IMR-90 (cell line): Measurements from ENCODE around the gene BRF1. TPM values are rescaled to one million over a fixed set of nuclear protein-coding genes. Genes with fewer than 3 reads are reported as not detected.
A peak's percentile ranks its signal among the peaks of the same experiment; 100 is the strongest.

Experiments used
- ATAC-seq: fragments of 200-7000 bp; cut with Tn5 transposase; 2 replicates; pipeline ENCODE4 v1.9.1; 2020; ENCODE audit warnings: low read depth, mild to moderate bottlenecking, moderate library complexity
- BruUV-seq: library from RNA; stranded (reverse); fragments of 400-500 nt; replicated peaks from 2 replicates; lab custom pipeline; 2021; lab: Mats Ljungman, UMichigan
- CTCF ChIA-PET: fragments of 300-600 bp; formaldehyde crosslinking; extraction: SDS; loops from one replicate; lab custom pipeline; 2021; ENCODE audit warnings: antibody characterized with exemption; lab: Yijun Ruan, JAX
- POLR2A ChIA-PET: fragments of 300-600 bp; sonication (Branson Sonifier 250); formaldehyde crosslinking; loops from one replicate; lab custom pipeline; 2022; ENCODE audit warnings: antibody characterized with exemption; ENCODE audit not compliant: unreplicated experiment; lab: Charles Lee
- DNase-seq: peaks from one replicate; pipeline ENCODE4 v3.0.0; 2013
- H2AFZ ChIP-seq: replicated peaks from 2 replicates; pipeline ENCODE3; 2013; ENCODE audit warnings: low read length, mild to moderate bottlenecking; ENCODE audit not compliant: poor library complexity
- H2AK5ac ChIP-seq: 2 replicates; pipeline ENCODE4 v1.6.1; 2013; ENCODE audit warnings: low read depth, low read length, inconsistent platforms
- H2AK9ac ChIP-seq: replicated peaks from 2 replicates; pipeline ENCODE3; 2013; ENCODE audit warnings: mild to moderate bottlenecking, low read depth, low read length, moderate library complexity; ENCODE audit not compliant: poor library complexity
- H2BK120ac ChIP-seq: 2 replicates; pipeline ENCODE4 v1.6.1; 2013; ENCODE audit warnings: low read depth, low read length, inconsistent platforms
- H2BK15ac ChIP-seq: 3 replicates; pipeline ENCODE4 v1.6.1; 2013; ENCODE audit warnings: low read depth, low read length, inconsistent platforms
- H2BK20ac ChIP-seq: 2 replicates; pipeline ENCODE4 v1.6.1; 2013; ENCODE audit warnings: low read depth, mild to moderate bottlenecking, inconsistent platforms, low read length, moderate library complexity
- H2BK5ac ChIP-seq: 2 replicates; pipeline ENCODE4 v1.6.1; 2013; ENCODE audit warnings: mild to moderate bottlenecking, low read depth, low read length, inconsistent platforms; ENCODE audit not compliant: poor library complexity, severe bottlenecking
- H3K14ac ChIP-seq: replicated peaks from 2 replicates; pipeline ENCODE4 v1.6.1; 2013; ENCODE audit warnings: low read depth, low read length, inconsistent platforms
- H3K18ac ChIP-seq: 2 replicates; pipeline ENCODE4 v1.6.1; 2013; ENCODE audit warnings: low read depth, low read length, control low read depth
- H3K23ac ChIP-seq: 2 replicates; pipeline ENCODE4 v1.6.1; 2013; ENCODE audit warnings: low read depth, low read length, inconsistent platforms
- H3K27ac ChIP-seq: 2 replicates; pipeline ENCODE4 v1.5.1; 2013; ENCODE audit warnings: mild to moderate bottlenecking, control low read depth, low read length; ENCODE audit not compliant: insufficient read depth
- H3K27me3 ChIP-seq: 2 replicates; pipeline ENCODE4 v1.6.1; 2013; ENCODE audit warnings: low read length; ENCODE audit not compliant: control insufficient read depth, insufficient read depth
- H3K36me3 ChIP-seq: 2 replicates; pipeline ENCODE4 v1.6.1; 2013; ENCODE audit warnings: low read length, mixed read lengths; ENCODE audit not compliant: control insufficient read depth, insufficient read depth
- H3K4ac ChIP-seq: 2 replicates; pipeline ENCODE4 v1.6.1; 2013; ENCODE audit warnings: low read depth, low read length, inconsistent platforms
- H3K4me1 ChIP-seq: 2 replicates; pipeline ENCODE4 v1.6.1; 2013; ENCODE audit warnings: low read length, mixed read lengths; ENCODE audit not compliant: control insufficient read depth, insufficient read depth
- H3K4me2 ChIP-seq: 2 replicates; pipeline ENCODE4 v1.6.1; 2013; ENCODE audit warnings: low read depth, mild to moderate bottlenecking, control low read depth, low read length, moderate library complexity
- H3K4me3 ChIP-seq: 2 replicates; pipeline ENCODE4 v1.5.1; 2013; ENCODE audit warnings: low read depth, mild to moderate bottlenecking, control low read depth, low read length, moderate library complexity; ENCODE audit not compliant: insufficient read depth
- H3K56ac ChIP-seq: 2 replicates; pipeline ENCODE4 v1.6.1; 2013; ENCODE audit warnings: low read length, inconsistent platforms; ENCODE audit not compliant: insufficient read depth; ENCODE audit errors: extremely low read depth
- H3K79me1 ChIP-seq, 2 experiments: 2 replicates each; pipeline ENCODE4 v1.6.1; 2013; ENCODE audit warnings: low read length in 2 of 2, inconsistent platforms in 1 of 2, low read depth in 1 of 2
- H3K9ac ChIP-seq: 2 replicates; pipeline ENCODE4 v1.6.1; 2013; ENCODE audit warnings: low read depth, low read length, control low read depth
- H3K9me1 ChIP-seq: 2 replicates; pipeline ENCODE4 v1.6.1; 2013; ENCODE audit warnings: low read length, inconsistent platforms; ENCODE audit not compliant: insufficient read depth
- H3K9me3 ChIP-seq: 2 replicates; pipeline ENCODE4 v1.6.1; 2013; ENCODE audit warnings: low read length; ENCODE audit not compliant: control insufficient read depth, insufficient read depth
- H4K20me1 ChIP-seq: 2 replicates; pipeline ENCODE4 v1.6.1; 2013; ENCODE audit warnings: low read length, inconsistent platforms; ENCODE audit not compliant: insufficient read depth
- H4K5ac ChIP-seq: 2 replicates; pipeline ENCODE4 v1.6.1; 2013; ENCODE audit warnings: mild to moderate bottlenecking, low read depth, low read length, control low read depth
- H4K8ac ChIP-seq, 2 experiments: 2 replicates each; pipeline ENCODE4 v1.6.1; 2013; ENCODE audit warnings: low read depth in 2 of 2, low read length in 2 of 2, control low read depth in 1 of 2, inconsistent platforms in 1 of 2
- H4K91ac ChIP-seq: 2 replicates; pipeline ENCODE4 v1.6.1; 2013; ENCODE audit warnings: low read depth, low read length, inconsistent platforms; ENCODE audit not compliant: insufficient read depth
- BHLHE40 ChIP-seq: fragments of 150-350 bp; IDR thresholded peaks from 2 replicates; pipeline ENCODE4 v1.6.1; 2016; ENCODE audit warnings: mild to moderate bottlenecking, low read depth, low read length
- CEBPB ChIP-seq: IDR thresholded peaks from 2 replicates; pipeline ENCODE4 v1.6.1; 2012; ENCODE audit warnings: low read depth, low read length, improper control_type of control experiment
- CHD1 ChIP-seq: IDR thresholded peaks from 2 replicates; pipeline ENCODE4 v1.6.1; 2012; ENCODE audit warnings: low read depth, low read length, improper control_type of control experiment
- FOS ChIP-seq: fragments of 150-350 bp; IDR thresholded peaks from 2 replicates; pipeline ENCODE4 v1.6.1; 2016; ENCODE audit warnings: low read depth, low read length
- MAZ ChIP-seq: IDR thresholded peaks from 2 replicates; pipeline ENCODE4 v1.6.1; 2012; ENCODE audit warnings: low read depth, mild to moderate bottlenecking, low read length, improper control_type of control experiment, moderate library complexity, borderline replicate concordance
- MXI1 ChIP-seq: IDR thresholded peaks from 2 replicates; pipeline ENCODE4 v1.6.1; 2012; ENCODE audit warnings: low read depth, mild to moderate bottlenecking, low read length, moderate library complexity, borderline replicate concordance
- NFE2L2 ChIP-seq: fragments of 150-350 bp; IDR thresholded peaks from 2 replicates; pipeline ENCODE4 v1.6.1; 2016; ENCODE audit warnings: low read depth, mild to moderate bottlenecking, low read length
- POLR2A ChIP-seq: IDR thresholded peaks from 2 replicates; pipeline ENCODE4 v1.6.1; 2012; ENCODE audit warnings: mild to moderate bottlenecking, low read depth, low read length
- RAD21 ChIP-seq: IDR thresholded peaks from 2 replicates; pipeline ENCODE4 v1.6.1; 2012; ENCODE audit warnings: low read length, improper control_type of control experiment
- RCOR1 ChIP-seq: IDR thresholded peaks from 2 replicates; pipeline ENCODE4 v1.6.1; 2012; ENCODE audit warnings: mild to moderate bottlenecking, low read length, improper control_type of control experiment; ENCODE audit not compliant: insufficient replicate concordance
- RFX5 ChIP-seq: IDR thresholded peaks from 2 replicates; pipeline ENCODE4 v1.8.0; 2012; ENCODE audit warnings: low read depth, mild to moderate bottlenecking, low read length, moderate library complexity
- SMC3 ChIP-seq: fragments of 150-350 bp; IDR thresholded peaks from 2 replicates; pipeline ENCODE4 v1.6.1; 2016; ENCODE audit warnings: low read depth, mild to moderate bottlenecking, antibody characterized with exemption, low read length, moderate library complexity
- WGBS, 2 experiments: methylation state at CpG; one replicate each; pipeline versions ENCODE4 v1.1.5 to v1.1.7; 2013; ENCODE audit warnings: missing lambda C conversion rate in 2 of 2; ENCODE audit not compliant: insufficient read length in 1 of 2; ENCODE audit errors: extremely low coverage in 2 of 2; 5-methylcytosine and 5-hydroxymethylcytosine counted together
- dilution Hi-C: fragments of 300-500 bp; cut with HindIII; formaldehyde crosslinking; loops from one replicate; pipeline ENCODE4 v1.14.3; 2018; ENCODE audit warnings: low sequenced_read_pairs; ENCODE audit not compliant: unreplicated experiment
- in situ Hi-C: fragments of 300-500 bp; cut with MboI; formaldehyde crosslinking; loops from 3 replicates; pipeline ENCODE4 v1.14.3; 2019; ENCODE audit warnings: low sequenced_read_pairs, inconsistent platforms, mixed read lengths
- intact Hi-C: fragments of 100-400 bp; cut with micrococcal nuclease; formaldehyde crosslinking; loops from 2 replicates; pipeline ENCODE4 v1.10.0; 2022
- polyA plus RNA-seq, 3 experiments: library from polyadenylated mRNA; depleted of rRNA; stranded (reverse); fragments of >200 nt; gene quantifications; 2 replicates each; pipeline ENCODE4 v1.2.3, GENCODE V29; 2012; ENCODE audit warnings: low replicate concordance in 1 of 3
- total RNA-seq: library from RNA; depleted of rRNA; stranded (reverse); fragments of >200 nt; gene quantifications from 2 replicates; pipeline ENCODE4 v1.2.3, GENCODE V29; 2012
- TF ChIP-seq, protein P1 (sequence below): fragments of 150-350 bp; IDR thresholded peaks from 2 replicates; pipeline ENCODE4 v1.6.1; 2016; ENCODE audit warnings: low read depth, mild to moderate bottlenecking, low read length, moderate library complexity, borderline replicate concordance
- TF ChIP-seq, protein P2 (sequence below): fragments of 150-350 bp; IDR thresholded peaks from 2 replicates; pipeline ENCODE4 v1.6.1; 2017; ENCODE audit warnings: mild to moderate bottlenecking, antibody characterized with exemption, low read length, low read depth
- TF ChIP-seq, protein P3 (sequence below): conservative IDR thresholded peaks from 2 replicates; pipeline ENCODE4 v1.5.1; 2012; ENCODE audit warnings: mild to moderate bottlenecking, low read depth, low read length, improper control_type of control experiment

BRF1 gene
- total and polyA plus RNA-seq, 2 of the 4 experiments (the other 2 are of a cell fraction) = 12.4 to 16.7 TPM

DNA sequence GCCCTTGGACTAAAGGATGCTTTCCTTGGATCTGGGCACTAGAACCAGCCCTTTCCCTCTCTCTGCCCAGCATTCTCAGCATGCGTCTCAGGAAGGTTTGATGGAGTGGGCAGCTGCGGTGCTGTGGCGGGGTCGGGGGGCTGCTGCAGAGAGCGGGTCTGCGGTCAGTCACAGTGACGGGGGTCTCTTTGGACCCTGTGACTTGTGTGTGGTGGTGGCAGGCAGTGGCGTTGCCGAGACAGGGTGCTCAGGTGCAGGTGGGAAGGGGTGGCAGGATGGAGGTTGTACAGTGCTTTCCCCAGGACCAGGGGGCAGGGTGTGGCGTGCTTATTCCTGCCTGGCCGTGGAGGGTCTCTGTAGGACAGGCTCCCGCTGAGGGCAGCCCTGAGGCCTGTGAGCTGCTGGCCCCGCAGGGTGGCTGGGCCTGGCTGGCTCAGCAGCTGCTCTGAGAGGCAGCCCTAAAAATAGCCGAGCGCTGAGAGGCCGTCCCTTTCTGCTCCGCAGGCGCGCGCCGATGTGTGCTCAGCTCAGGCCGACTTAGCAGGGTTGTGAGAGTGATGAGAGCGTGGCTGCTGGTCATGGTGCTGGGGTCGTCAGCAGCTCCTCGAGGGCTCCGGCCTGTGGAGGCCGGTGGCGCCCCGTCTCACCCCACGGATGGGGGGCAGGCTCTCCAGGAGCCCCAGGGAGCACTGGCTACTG is 23.4 kb upstream of the BRF1 start:
- BruUV-seq = no TSS peak
- Histone ChIP-seq H4K91ac (no peak overlapping the region), H3K4ac (no peak overlapping the region), H2BK120ac (no peak overlapping the region), H2BK5ac (no peak overlapping the region), H2AK5ac (no peak overlapping the region), H2AK9ac (no peak overlapping the region), H3K4me3 (no peak overlapping the region), H3K79me1 (peaks cover 16 to 51% of the 10 kb centered on the region in 2 experiments), H3K4me1 (peaks cover 7% of the 10 kb centered on the region), H3K9me1 (peaks cover 9% of the 10 kb centered on the region; the same call in 1 of the 2 replicates), H2BK15ac (no peak overlapping the region), H3K14ac (no peak overlapping the region), H2BK20ac (no peak overlapping the region), H4K20me1 (peaks cover 57% of the 10 kb centered on the region), H3K27ac (no peak overlapping the region), H3K9ac (no peak overlapping the region), H4K5ac (no peak overlapping the region), H3K18ac (no peak overlapping the region), H3K56ac (no peak overlapping the region), H3K27me3 (no peaks in the 10 kb centered on the region), H3K9me3 (no peaks in the 10 kb centered on the region), H3K4me2 (no peak overlapping the region; the same call in 1 of the 2 replicates), H3K36me3 (no peaks in the 10 kb centered on the region; the same call in 1 of the 2 replicates), H2AFZ (peak overlapping the region; percentile 6), H3K23ac (no peak overlapping the region), H4K8ac (no peak overlapping the region)
- 64% methylated on average over 12 of the region's 30 CpGs; no CpG with 5 or more reads in 1 of the 2 experiments for WGBS, 2 experiments
- DNase-seq (no peak), ATAC-seq (peak; percentile 40)
- dilution Hi-C loops = no loop called here
- in situ Hi-C loops = no loop called here
- CTCF ChIA-PET = no interaction called here
- intact Hi-C loops = no loop called here
- POLR2A ChIA-PET = interaction anchor here (0.6 kb wide), 1 partner anchor 304 kb away, joined by 3 read pairs; the partner anchor contains the start of gene CDCA4
- TF ChIP-seq RCOR1 = no peak
- no peak for TF ChIP-seq SMC3
- no peak for TF ChIP-seq BHLHE40
- no peak for TF ChIP-seq FOS
- TF ChIP-seq CEBPB = no peak
- TF ChIP-seq CHD1 = no peak
- no peak for TF ChIP-seq NFE2L2
- TF ChIP-seq MAZ = no peak
- no peak for TF ChIP-seq MXI1
- no peak for TF ChIP-seq POLR2A
- TF ChIP-seq, protein P1, sequence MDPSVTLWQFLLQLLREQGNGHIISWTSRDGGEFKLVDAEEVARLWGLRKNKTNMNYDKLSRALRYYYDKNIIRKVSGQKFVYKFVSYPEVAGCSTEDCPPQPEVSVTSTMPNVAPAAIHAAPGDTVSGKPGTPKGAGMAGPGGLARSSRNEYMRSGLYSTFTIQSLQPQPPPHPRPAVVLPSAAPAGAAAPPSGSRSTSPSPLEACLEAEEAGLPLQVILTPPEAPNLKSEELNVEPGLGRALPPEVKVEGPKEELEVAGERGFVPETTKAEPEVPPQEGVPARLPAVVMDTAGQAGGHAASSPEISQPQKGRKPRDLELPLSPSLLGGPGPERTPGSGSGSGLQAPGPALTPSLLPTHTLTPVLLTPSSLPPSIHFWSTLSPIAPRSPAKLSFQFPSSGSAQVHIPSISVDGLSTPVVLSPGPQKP = no peak
- TF ChIP-seq, protein P2, sequence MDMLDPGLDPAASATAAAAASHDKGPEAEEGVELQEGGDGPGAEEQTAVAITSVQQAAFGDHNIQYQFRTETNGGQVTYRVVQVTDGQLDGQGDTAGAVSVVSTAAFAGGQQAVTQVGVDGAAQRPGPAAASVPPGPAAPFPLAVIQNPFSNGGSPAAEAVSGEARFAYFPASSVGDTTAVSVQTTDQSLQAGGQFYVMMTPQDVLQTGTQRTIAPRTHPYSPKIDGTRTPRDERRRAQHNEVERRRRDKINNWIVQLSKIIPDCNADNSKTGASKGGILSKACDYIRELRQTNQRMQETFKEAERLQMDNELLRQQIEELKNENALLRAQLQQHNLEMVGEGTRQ = no peak
- TF ChIP-seq, protein P3, sequence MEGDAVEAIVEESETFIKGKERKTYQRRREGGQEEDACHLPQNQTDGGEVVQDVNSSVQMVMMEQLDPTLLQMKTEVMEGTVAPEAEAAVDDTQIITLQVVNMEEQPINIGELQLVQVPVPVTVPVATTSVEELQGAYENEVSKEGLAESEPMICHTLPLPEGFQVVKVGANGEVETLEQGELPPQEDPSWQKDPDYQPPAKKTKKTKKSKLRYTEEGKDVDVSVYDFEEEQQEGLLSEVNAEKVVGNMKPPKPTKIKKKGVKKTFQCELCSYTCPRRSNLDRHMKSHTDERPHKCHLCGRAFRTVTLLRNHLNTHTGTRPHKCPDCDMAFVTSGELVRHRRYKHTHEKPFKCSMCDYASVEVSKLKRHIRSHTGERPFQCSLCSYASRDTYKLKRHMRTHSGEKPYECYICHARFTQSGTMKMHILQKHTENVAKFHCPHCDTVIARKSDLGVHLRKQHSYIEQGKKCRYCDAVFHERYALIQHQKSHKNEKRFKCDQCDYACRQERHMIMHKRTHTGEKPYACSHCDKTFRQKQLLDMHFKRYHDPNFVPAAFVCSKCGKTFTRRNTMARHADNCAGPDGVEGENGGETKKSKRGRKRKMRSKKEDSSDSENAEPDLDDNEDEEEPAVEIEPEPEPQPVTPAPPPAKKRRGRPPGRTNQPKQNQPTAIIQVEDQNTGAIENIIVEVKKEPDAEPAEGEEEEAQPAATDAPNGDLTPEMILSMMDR = no peak
- no peak for TF ChIP-seq RAD21
- no peak for TF ChIP-seq RFX5
